HCT116 (cell line): Measurements from ENCODE around the gene KLHL2. TPM values are rescaled to one million over a fixed set of nuclear protein-coding genes. Genes with fewer than 3 reads are reported as not detected.

Source experiments
- ATAC-seq: fragments of 200-7000 bp; cut with Tn5 transposase; 2 replicates; pipeline ENCODE4 v1.9.1; 2020; ENCODE audit warnings: mild to moderate bottlenecking, moderate library complexity
- BruUV-seq: library from RNA; stranded (reverse); fragments of 400-500 nt; replicated peaks from 2 replicates; lab custom pipeline; 2021; lab: Mats Ljungman, UMichigan
- CTCF ChIA-PET: fragments of 300-600 bp; sonication (Branson Sonifier 250); formaldehyde crosslinking; loops from one replicate; lab custom pipeline; 2021; ENCODE audit warnings: antibody characterized with exemption; lab: Charles Lee
- POLR2A ChIA-PET: fragments of 300-600, 350-600 bp; sonication (Branson Sonifier 250); formaldehyde crosslinking; loops from one replicate; lab custom pipeline; 2021; ENCODE audit warnings: antibody characterized with exemption; lab: Charles Lee
- RAD21 ChIA-PET, 2 experiments: fragments of 300-600 bp; sonication (Branson Sonifier 250); formaldehyde crosslinking; loops; one replicate each; lab custom pipeline; 2023; ENCODE audit warnings: low total read pairs in 2 of 2; ENCODE audit not compliant: uncharacterized antibody in 2 of 2, unreplicated experiment in 2 of 2, low non-redundant PET in 1 of 2; lab: Charles Lee
- DNase-seq: peaks from one replicate; pipeline ENCODE4 v3.0.0-alpha.2; 2010; ENCODE audit warnings: low read depth, low spot score
- H2AFZ ChIP-seq: fragments of 200-600 bp; shearing (Covaris generic), sonication (generic); 2 replicates; pipeline ENCODE4 v1.6.1; 2017; ENCODE audit warnings: low read depth, mixed run types, mixed read lengths, antibody characterized with exemption, low read length; ENCODE audit not compliant: poor library complexity, severe bottlenecking
- H3K27ac ChIP-seq: 2 replicates; pipeline ENCODE4 v1.5.1; 2012; ENCODE audit warnings: low read depth, low read length
- H3K27me3 ChIP-seq: fragments of 200-600 bp; sonication (generic); 2 replicates; pipeline ENCODE4 v1.6.1; 2016; ENCODE audit warnings: mixed run types, low read length, mixed read lengths; ENCODE audit not compliant: insufficient read depth
- H3K36me3 ChIP-seq, 2 experiments: fragments of 200-500 bp in 1 of 2; fragments of 200-600 bp in 1 of 2; sonication (Bioruptor generic) in 1 of 2; sonication (generic) in 1 of 2; 2 replicates each; pipeline versions ENCODE4 v1.5.1 to v1.6.1; 2014 to 2016; ENCODE audit warnings: low read length in 2 of 2, inconsistent platforms in 1 of 2, mixed read lengths in 1 of 2, mixed run types in 1 of 2; ENCODE audit not compliant: insufficient read depth in 2 of 2, control insufficient read depth in 1 of 2
- H3K4me1 ChIP-seq, 2 experiments: fragments of 200-600 bp in 1 of 2; sonication (generic) in 1 of 2; 2 replicates each; pipeline versions ENCODE4 v1.5.1 to v1.6.1; 2012 to 2017; ENCODE audit warnings: low read length in 2 of 2, inconsistent platforms in 1 of 2, mild to moderate bottlenecking in 1 of 2, mixed read lengths in 1 of 2, mixed run types in 1 of 2, moderate library complexity in 1 of 2; ENCODE audit not compliant: insufficient read depth in 2 of 2, control insufficient read depth in 1 of 2
- H3K4me2 ChIP-seq: fragments of 200-600 bp; sonication (generic); 2 replicates; pipeline ENCODE4 v1.6.1; 2017; ENCODE audit warnings: mixed run types, low read length, mixed read lengths
- H3K4me3 ChIP-seq, 2 experiments: fragments of 200-600 bp in 1 of 2; sonication (generic) in 1 of 2; replicated peaks in 1 of 2; 2 replicates each; pipeline ENCODE4 v1.5.1; 2011 to 2016; ENCODE audit warnings: low read length in 2 of 2, control low read depth in 1 of 2, low read depth in 1 of 2, mild to moderate bottlenecking in 1 of 2, mixed read lengths in 1 of 2, mixed run types in 1 of 2
- H3K79me2 ChIP-seq: fragments of 200-600 bp; sonication (generic); 2 replicates; pipeline ENCODE4 v1.6.1; 2017; ENCODE audit warnings: mild to moderate bottlenecking, mixed run types, low read length, moderate library complexity, mixed read lengths; ENCODE audit not compliant: insufficient read depth
- H3K9ac ChIP-seq: fragments of 200-600 bp; sonication (generic); 2 replicates; pipeline ENCODE4 v1.6.1; 2016; ENCODE audit warnings: low read length, mixed read lengths
- H3K9me2 ChIP-seq: fragments of 200-600 bp; sonication (generic), shearing (Covaris generic); 2 replicates; pipeline ENCODE4 v1.6.1; 2017; ENCODE audit warnings: mixed run types, mild to moderate bottlenecking, moderate library complexity; ENCODE audit not compliant: insufficient read depth
- H3K9me3 ChIP-seq, 2 experiments: fragments of 200-500 bp in 1 of 2; fragments of 200-600 bp in 1 of 2; sonication (Bioruptor generic) in 1 of 2; sonication (generic) in 1 of 2; 2 replicates each; pipeline ENCODE4 v1.6.1; 2014 to 2017; ENCODE audit warnings: low read length in 2 of 2, mixed read lengths in 2 of 2, inconsistent platforms in 1 of 2, low read depth in 1 of 2, mild to moderate bottlenecking in 1 of 2, mixed run types in 1 of 2, moderate library complexity in 1 of 2; ENCODE audit not compliant: control insufficient read depth in 1 of 2, insufficient read depth in 1 of 2
- H4K20me1 ChIP-seq: fragments of 200-600 bp; sonication (generic), shearing (Covaris generic); 2 replicates; pipeline ENCODE4 v1.6.1; 2017; ENCODE audit warnings: mixed run types, mild to moderate bottlenecking, moderate library complexity; ENCODE audit not compliant: insufficient read depth
- ATF3 ChIP-seq: IDR thresholded peaks from 2 replicates; pipeline ENCODE4 v1.6.1; 2012
- CEBPB ChIP-seq: IDR thresholded peaks from 2 replicates; pipeline ENCODE4 v1.6.1; 2012; ENCODE audit warnings: low read depth
- EGR1 ChIP-seq: IDR thresholded peaks from 2 replicates; pipeline ENCODE4 v1.6.1; 2012; ENCODE audit warnings: low read depth
- ELF1 ChIP-seq: IDR thresholded peaks from 2 replicates; pipeline ENCODE4 v1.6.1; 2012; ENCODE audit warnings: low read depth, borderline replicate concordance
- EZH2 ChIP-seq: fragments of 200-600 bp; sonication (generic); IDR thresholded peaks from 2 replicates; pipeline ENCODE4 v1.6.1; 2017; ENCODE audit warnings: antibody characterized with exemption, mixed run types
- EZH2phosphoT487 ChIP-seq: fragments of 200-600 bp; IDR thresholded peaks from 2 replicates; pipeline ENCODE4 v1.6.1; 2018; ENCODE audit warnings: antibody characterized with exemption, borderline replicate concordance
- FOSL1 ChIP-seq: IDR thresholded peaks from 2 replicates; pipeline ENCODE4 v1.6.1; 2012; ENCODE audit warnings: low read depth
- MAX ChIP-seq: IDR thresholded peaks from 2 replicates; pipeline ENCODE4 v1.6.1; 2012
- POLR2AphosphoS5 ChIP-seq: IDR thresholded peaks from 2 replicates; pipeline ENCODE4 v1.6.1; 2011; ENCODE audit warnings: mild to moderate bottlenecking, low read depth, low read length, moderate library complexity
- SIN3A ChIP-seq: IDR thresholded peaks from 2 replicates; pipeline ENCODE4 v1.6.1; 2012; ENCODE audit warnings: low read depth
- SP1 ChIP-seq: IDR thresholded peaks from 2 replicates; pipeline ENCODE4 v1.6.1; 2012; ENCODE audit warnings: low read depth
- SRF ChIP-seq: IDR thresholded peaks from 2 replicates; pipeline ENCODE4 v1.6.1; 2012; ENCODE audit warnings: low read depth
- TCF7L2 ChIP-seq: IDR thresholded peaks from 2 replicates; pipeline ENCODE4 v1.7.0; 2011; ENCODE audit warnings: borderline replicate concordance, inconsistent platforms; ENCODE audit not compliant: insufficient read depth, insufficient read length; ENCODE audit errors: extremely low read depth
- YY1 ChIP-seq: IDR thresholded peaks from 2 replicates; pipeline ENCODE4 v1.6.1; 2011; ENCODE audit warnings: low read length, low read depth, moderate library complexity, mild to moderate bottlenecking; ENCODE audit not compliant: insufficient replicate concordance; ENCODE audit errors: extremely low read depth
- ZBTB33 ChIP-seq: IDR thresholded peaks from 2 replicates; pipeline ENCODE4 v1.6.1; 2011; ENCODE audit warnings: mild to moderate bottlenecking, low read length, moderate library complexity; ENCODE audit not compliant: insufficient replicate concordance; ENCODE audit errors: extremely low read depth
- ZFX ChIP-seq: fragments of 450-650 bp; IDR thresholded peaks from 2 replicates; pipeline ENCODE4 v1.6.1; 2017
- ZNF274 ChIP-seq: fragments of 200-500 bp; sonication (Bioruptor generic); IDR thresholded peaks from 2 replicates; pipeline ENCODE4 v1.6.1; 2014; ENCODE audit warnings: mild to moderate bottlenecking, low read depth, low read length, inconsistent platforms
- intact Hi-C: fragments of 100-400 bp; cut with micrococcal nuclease; formaldehyde crosslinking; loops from 2 replicates; pipeline ENCODE4 v1.10.0; 2022
- total RNA-seq: library from RNA; stranded (reverse); gene quantifications from one replicate; pipeline ENCODE4 v1.2.1, GENCODE V29; 2021; ENCODE audit not compliant: unreplicated experiment
- TF ChIP-seq, protein P1 (sequence below): IDR thresholded peaks from 2 replicates; pipeline ENCODE4 v1.6.1; 2012; ENCODE audit warnings: low read depth
- TF ChIP-seq, protein P2 (sequence below), 3 experiments: fragments of 200-600 bp in 1 of 3; sonication (generic) in 1 of 3; IDR thresholded peaks in 2 of 3; conservative IDR thresholded peaks in 1 of 3; 2 replicates each; pipeline ENCODE4 v1.5.1; 2012 to 2017; ENCODE audit warnings: low read depth in 2 of 3, low read length in 2 of 3, antibody characterized with exemption in 1 of 3, borderline replicate concordance in 1 of 3, control low read depth in 1 of 3, mild to moderate bottlenecking in 1 of 3, mixed read lengths in 1 of 3, mixed run types in 1 of 3, moderate library complexity in 1 of 3; ENCODE audit not compliant: insufficient read depth in 1 of 3

Gene KLHL2
- total RNA-seq, 1 experiment from 2014 or later: 24.6 TPM

DNA sequence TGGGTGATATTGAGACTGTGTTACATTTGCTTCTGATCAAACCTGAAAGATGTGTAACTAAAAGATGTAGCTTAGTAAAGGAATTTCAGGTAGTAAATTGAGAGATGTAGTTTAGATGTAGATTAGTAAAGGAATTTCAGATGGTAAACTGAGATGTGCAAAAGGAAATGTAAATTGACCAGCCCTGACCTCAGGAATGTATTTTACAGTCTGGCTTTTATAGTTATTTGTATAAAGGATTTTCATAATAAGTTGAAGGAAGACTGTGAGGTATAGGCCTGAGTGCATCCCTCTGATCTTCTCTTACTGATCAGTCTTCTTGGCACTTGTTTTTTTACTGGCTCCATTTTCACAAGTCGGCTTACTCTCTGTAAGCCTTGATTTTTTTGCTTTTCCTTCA lies 3.2 kb downstream of the KLHL2 start:
- no TSS peak for BruUV-seq
- H4K20me1 ChIP-seq: no peaks in the 10 kb centered on the region
- DNase-seq: no peak
- H3K27me3 ChIP-seq: no peaks in the 10 kb centered on the region
- no peaks in the 10 kb centered on the region for H3K36me3 ChIP-seq
- ChIA-PET CTCF (no interaction called here), RAD21 (no interaction called here)
- intact Hi-C loops: no loop called here
- H3K27ac ChIP-seq: no peak overlapping the region
- no peaks in the 10 kb centered on the region for H3K9me3 ChIP-seq
- H3K9me2 ChIP-seq: no peaks in the 10 kb centered on the region
- TF ChIP-seq ZFX: no peak
- no peak for TF ChIP-seq FOSL1
- no peak for TF ChIP-seq EGR1
- no peak for TF ChIP-seq POLR2AphosphoS5
- TF ChIP-seq MAX: no peak
- no peak for TF ChIP-seq ZNF274
- TF ChIP-seq SIN3A: no peak
- TF ChIP-seq, protein P1, sequence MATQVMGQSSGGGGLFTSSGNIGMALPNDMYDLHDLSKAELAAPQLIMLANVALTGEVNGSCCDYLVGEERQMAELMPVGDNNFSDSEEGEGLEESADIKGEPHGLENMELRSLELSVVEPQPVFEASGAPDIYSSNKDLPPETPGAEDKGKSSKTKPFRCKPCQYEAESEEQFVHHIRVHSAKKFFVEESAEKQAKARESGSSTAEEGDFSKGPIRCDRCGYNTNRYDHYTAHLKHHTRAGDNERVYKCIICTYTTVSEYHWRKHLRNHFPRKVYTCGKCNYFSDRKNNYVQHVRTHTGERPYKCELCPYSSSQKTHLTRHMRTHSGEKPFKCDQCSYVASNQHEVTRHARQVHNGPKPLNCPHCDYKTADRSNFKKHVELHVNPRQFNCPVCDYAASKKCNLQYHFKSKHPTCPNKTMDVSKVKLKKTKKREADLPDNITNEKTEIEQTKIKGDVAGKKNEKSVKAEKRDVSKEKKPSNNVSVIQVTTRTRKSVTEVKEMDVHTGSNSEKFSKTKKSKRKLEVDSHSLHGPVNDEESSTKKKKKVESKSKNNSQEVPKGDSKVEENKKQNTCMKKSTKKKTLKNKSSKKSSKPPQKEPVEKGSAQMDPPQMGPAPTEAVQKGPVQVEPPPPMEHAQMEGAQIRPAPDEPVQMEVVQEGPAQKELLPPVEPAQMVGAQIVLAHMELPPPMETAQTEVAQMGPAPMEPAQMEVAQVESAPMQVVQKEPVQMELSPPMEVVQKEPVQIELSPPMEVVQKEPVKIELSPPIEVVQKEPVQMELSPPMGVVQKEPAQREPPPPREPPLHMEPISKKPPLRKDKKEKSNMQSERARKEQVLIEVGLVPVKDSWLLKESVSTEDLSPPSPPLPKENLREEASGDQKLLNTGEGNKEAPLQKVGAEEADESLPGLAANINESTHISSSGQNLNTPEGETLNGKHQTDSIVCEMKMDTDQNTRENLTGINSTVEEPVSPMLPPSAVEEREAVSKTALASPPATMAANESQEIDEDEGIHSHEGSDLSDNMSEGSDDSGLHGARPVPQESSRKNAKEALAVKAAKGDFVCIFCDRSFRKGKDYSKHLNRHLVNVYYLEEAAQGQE: no peak
- no peak for TF ChIP-seq SRF
- no peak for TF ChIP-seq YY1
- TF ChIP-seq TCF7L2: no peak
- TF ChIP-seq ATF3: no peak
- no peak for TF ChIP-seq SP1
- TF ChIP-seq EZH2: no peak
- no peak for TF ChIP-seq EZH2phosphoT487
- TF ChIP-seq, protein P2, sequence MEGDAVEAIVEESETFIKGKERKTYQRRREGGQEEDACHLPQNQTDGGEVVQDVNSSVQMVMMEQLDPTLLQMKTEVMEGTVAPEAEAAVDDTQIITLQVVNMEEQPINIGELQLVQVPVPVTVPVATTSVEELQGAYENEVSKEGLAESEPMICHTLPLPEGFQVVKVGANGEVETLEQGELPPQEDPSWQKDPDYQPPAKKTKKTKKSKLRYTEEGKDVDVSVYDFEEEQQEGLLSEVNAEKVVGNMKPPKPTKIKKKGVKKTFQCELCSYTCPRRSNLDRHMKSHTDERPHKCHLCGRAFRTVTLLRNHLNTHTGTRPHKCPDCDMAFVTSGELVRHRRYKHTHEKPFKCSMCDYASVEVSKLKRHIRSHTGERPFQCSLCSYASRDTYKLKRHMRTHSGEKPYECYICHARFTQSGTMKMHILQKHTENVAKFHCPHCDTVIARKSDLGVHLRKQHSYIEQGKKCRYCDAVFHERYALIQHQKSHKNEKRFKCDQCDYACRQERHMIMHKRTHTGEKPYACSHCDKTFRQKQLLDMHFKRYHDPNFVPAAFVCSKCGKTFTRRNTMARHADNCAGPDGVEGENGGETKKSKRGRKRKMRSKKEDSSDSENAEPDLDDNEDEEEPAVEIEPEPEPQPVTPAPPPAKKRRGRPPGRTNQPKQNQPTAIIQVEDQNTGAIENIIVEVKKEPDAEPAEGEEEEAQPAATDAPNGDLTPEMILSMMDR (IDR thresholded peaks at IDR 0.05 in 2 of 3, conservative IDR thresholded peaks at IDR 0.05 in 1 of 3; ENCODE audit: borderline replicate concordance in 1 of 3, insufficient read depth in 1 of 3, low read depth in 2 of 3, low read length in 2 of 3): no peak
- no peak for TF ChIP-seq ELF1
- TF ChIP-seq ZBTB33: no peak
- no peak for TF ChIP-seq CEBPB
- TF ChIP-seq, all 23 proteins: peak for 0
- H2AFZ ChIP-seq: no peak overlapping the region
- peaks cover 69% of the 10 kb centered on the region for H3K79me2 ChIP-seq
- no peak overlapping the region for H3K4me3 ChIP-seq
- no peak overlapping the region for H3K9ac ChIP-seq
- H3K4me1 ChIP-seq: peaks cover 17 to 50% of the 10 kb centered on the region in 2 experiments
- no peak for ATAC-seq
- no peak overlapping the region for H3K4me2 ChIP-seq
- POLR2A ChIA-PET: interaction anchor here (2.6 kb wide), 1 partner anchor 116 kb away, joined by 6 read pairs; the partner anchor contains the start of gene MSMO1
